ENCODE measurements around the gene RBL1.
"Not testable (repeated sequence)": the region's sequence is repeated elsewhere in the genome, so short reads cannot be mapped to it uniquely, and the experiment has no call there.

The RBL1 gene

GRCh38 chr20:37077009-37077408, 18.8 kb downstream of the RBL1 start:
- in situ Hi-C loops (cut with MboI; ENCODE audit: low sequenced_read_pairs): no loop called here

- in situ Hi-C loops (cut with MboI; ENCODE audit: low sequenced_read_pairs): no loop called here
Measured at GRCh38 chr20:37075932-37076685, 19.7 kb downstream of the RBL1 start.

- in situ Hi-C loops (cut with MboI; ENCODE audit: low sequenced_read_pairs): no loop called here
Measured at GRCh38 chr20:37072293-37073196, 23.3 kb downstream of the RBL1 start.

- in situ Hi-C loops (cut with MboI; ENCODE audit: low sequenced_read_pairs): no loop called here
Measured at GRCh38 chr20:37071481-37071911, 24.3 kb downstream of the RBL1 start.

- in situ Hi-C loops (cut with MboI; ENCODE audit: low sequenced_read_pairs): not testable (repeated sequence)
Measured at GRCh38 chr20:37069563-37069962, 26.2 kb downstream of the RBL1 start.

- in situ Hi-C loops (cut with MboI; ENCODE audit: low sequenced_read_pairs): no loop called here
Measured at GRCh38 chr20:37066168-37066567, 29.6 kb downstream of the RBL1 start.

- in situ Hi-C loops (cut with MboI; ENCODE audit: low sequenced_read_pairs): no loop called here
Measured at GRCh38 chr20:37055276-37055675, 40.5 kb downstream of the RBL1 start.

GRCh38 chr20:37053230-37053950, 42.4 kb downstream of the RBL1 start:
- in situ Hi-C loops (cut with MboI; ENCODE audit: low sequenced_read_pairs): no loop called here

GRCh38 chr20:37042986-37043972, 52.5 kb downstream of the RBL1 start:
- in situ Hi-C loops (cut with MboI; ENCODE audit: low sequenced_read_pairs): no loop called here

- in situ Hi-C loops (cut with MboI; ENCODE audit: low sequenced_read_pairs): not testable (repeated sequence)
Measured at GRCh38 chr20:37039366-37039765, 56.4 kb downstream of the RBL1 start.

- in situ Hi-C loops (cut with MboI; ENCODE audit: low sequenced_read_pairs): no loop called here
Measured at GRCh38 chr20:37032077-37032476, 63.7 kb downstream of the RBL1 start.

GRCh38 chr20:37020636-37021035, 75.2 kb downstream of the RBL1 start:
- in situ Hi-C loops (cut with MboI; ENCODE audit: low sequenced_read_pairs): no loop called here

- in situ Hi-C loops (cut with MboI; ENCODE audit: low sequenced_read_pairs): not testable (repeated sequence)
Measured at GRCh38 chr20:37012631-37013030, 83.2 kb downstream of the RBL1 start.

- in situ Hi-C loops (cut with MboI; ENCODE audit: low sequenced_read_pairs): not testable (repeated sequence)
Measured at GRCh38 chr20:37011858-37012257, 83.9 kb downstream of the RBL1 start.

GRCh38 chr20:37011147-37011546, 84.7 kb downstream of the RBL1 start:
- in situ Hi-C loops (cut with MboI; ENCODE audit: low sequenced_read_pairs): no loop called here

- in situ Hi-C loops (cut with MboI; ENCODE audit: low sequenced_read_pairs): no loop called here
Measured at GRCh38 chr20:37007898-37008649, 87.7 kb downstream of the RBL1 start.

GRCh38 chr20:37005062-37005942, 90.5 kb downstream of the RBL1 start:
- in situ Hi-C loops (cut with MboI; ENCODE audit: low sequenced_read_pairs): not testable (repeated sequence)

- in situ Hi-C loops (cut with MboI; ENCODE audit: low sequenced_read_pairs): not testable (repeated sequence)
Measured at GRCh38 chr20:37001634-37002033, 94.2 kb downstream of the RBL1 start.

All from hTERT RPE-1 (cell line).